ENCODE data around the gene ISG20. TPM values are rescaled to one million over a fixed set of nuclear protein-coding genes. Genes with fewer than 3 reads are reported as not detected.

Gene ISG20
- polyA plus RNA-seq, 4 donors = 0.83 to 1.8 (median 1.3) TPM

GRCh38 chr15:88680241-88681001, 41.6 kb downstream of the ISG20 start:
- no peak for DNase-seq (ENCODE audit: low read depth in 4 of 4, low spot score in 3 of 4)

- DNase-seq (ENCODE audit: low read depth in 4 of 4, low spot score in 3 of 4) = no peak
Observed at GRCh38 chr15:88681610-88682221, 42.9 kb downstream of the ISG20 start.

DNA sequence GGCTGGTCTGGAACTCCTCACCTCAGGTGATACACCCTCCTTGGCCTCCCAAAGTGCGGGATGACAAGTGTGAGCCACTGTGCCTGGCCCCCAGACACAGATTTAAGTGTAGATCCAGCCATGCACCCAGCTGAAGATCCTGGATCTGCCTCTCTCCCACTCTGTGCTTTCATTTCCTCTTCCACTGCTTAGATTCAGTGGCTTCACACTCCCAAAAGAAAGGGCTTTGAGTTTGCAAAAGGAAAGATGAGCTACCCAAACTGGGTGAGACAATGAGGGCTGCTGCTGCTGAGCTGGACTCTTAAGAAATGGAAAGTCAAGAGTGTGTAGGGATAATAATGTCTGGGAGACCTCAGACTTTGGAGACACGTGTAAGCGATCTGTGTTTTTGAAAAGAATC, 45.5 kb downstream of the ISG20 start:
- no peak for DNase-seq (ENCODE audit: low read depth in 4 of 4, low spot score in 3 of 4)

- no peak for DNase-seq (ENCODE audit: low read depth in 4 of 4, low spot score in 3 of 4)
Observed at GRCh38 chr15:88686166-88686565, 47.4 kb downstream of the ISG20 start.

DNA sequence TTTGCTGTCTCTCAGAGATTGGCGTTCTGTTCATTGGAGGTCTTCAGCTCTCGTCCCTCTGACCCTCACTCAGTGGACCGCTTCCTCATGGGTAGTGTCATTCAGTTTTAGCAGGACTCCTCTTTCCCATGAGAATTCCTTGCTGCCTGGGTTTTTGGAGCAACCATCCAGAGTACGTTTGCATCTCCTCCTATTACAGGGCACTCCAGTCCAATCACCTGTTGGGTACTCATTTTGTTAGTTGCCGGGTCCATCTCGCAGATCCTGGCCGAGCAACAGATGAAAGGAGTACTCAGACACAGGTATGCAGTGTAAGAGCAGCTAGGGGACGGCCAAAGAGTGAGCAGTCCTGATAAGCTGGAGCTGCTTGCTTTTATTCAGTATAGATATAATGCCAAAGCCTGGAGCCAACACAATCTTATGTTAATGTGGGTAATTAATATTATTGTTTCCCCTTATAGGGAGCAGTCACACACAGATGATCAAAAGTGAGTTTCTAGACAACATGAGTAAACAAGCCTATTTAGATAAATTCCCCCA, 49.6 kb downstream of the ISG20 start:
- no peak for DNase-seq (ENCODE audit: low read depth in 4 of 4, low spot score in 3 of 4)

DNA sequence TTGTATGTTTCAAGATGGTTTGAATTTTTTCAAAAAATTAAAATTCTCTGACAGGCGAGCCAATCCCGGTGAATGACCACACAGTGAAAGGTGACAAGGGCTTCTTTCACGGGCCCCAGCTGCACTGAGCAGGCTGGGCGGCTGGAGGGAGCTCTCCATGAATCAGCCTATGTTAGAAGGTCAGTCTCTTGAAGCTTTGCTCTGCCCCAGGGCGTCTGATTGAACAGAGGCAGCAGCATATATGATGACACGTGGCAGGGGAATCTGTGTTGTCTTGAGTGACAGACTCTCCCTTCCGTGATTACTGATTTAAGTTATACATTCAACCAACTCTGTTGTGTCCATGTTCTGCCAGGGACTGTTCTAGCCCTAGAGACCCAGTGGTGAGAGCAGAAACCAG, 51.5 kb downstream of the ISG20 start:
- DNase-seq (ENCODE audit: low read depth in 4 of 4, low spot score in 3 of 4) = no peak

- no peak for DNase-seq (ENCODE audit: low read depth in 4 of 4, low spot score in 3 of 4)
Observed at GRCh38 chr15:88693191-88693590, 54.4 kb downstream of the ISG20 start.

- no peak for DNase-seq (ENCODE audit: low read depth in 4 of 4, low spot score in 3 of 4)
Observed at GRCh38 chr15:88695101-88695500, 56.3 kb downstream of the ISG20 start.

DNA sequence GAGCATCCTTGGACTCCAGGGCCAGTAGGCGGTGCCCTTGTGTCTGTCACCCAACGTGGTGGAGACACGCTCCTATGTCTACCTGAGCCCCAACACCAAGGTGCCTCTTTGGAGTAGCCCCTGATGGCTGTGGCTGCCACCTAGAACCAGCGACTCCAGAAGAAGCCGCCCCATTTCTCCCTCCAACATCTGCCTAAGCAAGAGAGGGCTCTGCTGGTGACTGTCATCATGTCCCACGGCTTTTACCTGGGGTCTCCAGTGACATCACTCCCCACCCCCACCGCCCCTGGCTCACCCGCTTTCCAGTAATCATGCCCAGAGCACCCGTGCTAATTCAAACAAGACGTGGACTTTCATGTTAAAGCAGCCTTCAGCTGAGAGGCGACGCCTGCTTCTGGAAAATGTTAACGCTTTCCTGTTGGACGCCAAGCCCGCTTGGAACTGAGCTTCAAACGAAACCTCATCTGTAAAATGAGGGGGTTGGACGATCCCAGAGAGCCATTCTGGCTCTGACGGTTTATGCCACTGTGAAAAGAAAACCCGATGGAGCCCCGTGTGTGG, 57.0 kb downstream of the ISG20 start:
- DNase-seq (ENCODE audit: low read depth in 4 of 4, low spot score in 3 of 4) = no peak

DNA sequence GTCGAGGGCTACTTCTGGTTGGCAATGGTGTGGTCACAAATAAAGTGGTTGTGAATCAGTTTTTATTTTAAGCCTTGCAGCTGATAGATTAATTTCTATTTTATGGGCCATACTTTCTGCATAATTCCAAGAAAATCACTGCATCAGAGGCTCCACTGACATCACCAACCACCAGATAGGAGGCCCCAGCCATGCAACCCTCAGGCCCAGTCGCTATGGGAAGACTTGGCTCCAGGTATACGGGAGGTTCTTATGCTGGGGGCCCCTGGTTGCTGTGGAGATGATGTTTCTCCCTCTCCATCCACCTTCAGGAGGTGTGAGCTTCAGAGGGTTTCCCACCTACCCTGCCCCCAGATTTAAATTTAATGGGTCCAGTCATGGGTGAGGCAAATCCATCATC, 57.4 kb downstream of the ISG20 start:
- no peak for DNase-seq (ENCODE audit: low read depth in 4 of 4, low spot score in 3 of 4)

- no peak for DNase-seq (ENCODE audit: low read depth in 4 of 4, low spot score in 3 of 4)
Observed at GRCh38 chr15:88697276-88697675, 58.5 kb downstream of the ISG20 start.

GRCh38 chr15:88699861-88700260, 61.0 kb downstream of the ISG20 start:
- no peak for DNase-seq (ENCODE audit: low read depth in 4 of 4, low spot score in 3 of 4)

DNA sequence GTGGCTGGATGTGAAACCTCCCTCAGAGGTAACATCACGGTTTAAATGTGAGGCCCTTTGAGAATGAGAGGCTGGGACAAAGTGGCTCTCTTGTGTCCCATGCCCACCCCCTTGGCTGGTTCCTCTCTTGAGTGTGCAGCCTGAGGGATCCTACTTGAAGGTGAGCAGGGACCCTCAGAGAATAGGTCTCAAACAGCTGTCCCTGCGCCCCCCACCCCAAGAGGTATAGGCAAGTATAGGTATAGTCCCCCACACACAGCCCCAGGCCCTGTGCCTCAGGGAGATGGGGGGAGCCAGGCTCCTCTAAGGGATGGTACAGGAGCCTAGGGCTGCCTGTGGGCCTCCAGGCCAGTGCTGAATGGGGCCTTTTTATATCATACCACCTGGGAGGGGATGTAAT, 61.9 kb downstream of the ISG20 start:
- DNase-seq (ENCODE audit: low read depth in 4 of 4, low spot score in 3 of 4) = no peak

DNA sequence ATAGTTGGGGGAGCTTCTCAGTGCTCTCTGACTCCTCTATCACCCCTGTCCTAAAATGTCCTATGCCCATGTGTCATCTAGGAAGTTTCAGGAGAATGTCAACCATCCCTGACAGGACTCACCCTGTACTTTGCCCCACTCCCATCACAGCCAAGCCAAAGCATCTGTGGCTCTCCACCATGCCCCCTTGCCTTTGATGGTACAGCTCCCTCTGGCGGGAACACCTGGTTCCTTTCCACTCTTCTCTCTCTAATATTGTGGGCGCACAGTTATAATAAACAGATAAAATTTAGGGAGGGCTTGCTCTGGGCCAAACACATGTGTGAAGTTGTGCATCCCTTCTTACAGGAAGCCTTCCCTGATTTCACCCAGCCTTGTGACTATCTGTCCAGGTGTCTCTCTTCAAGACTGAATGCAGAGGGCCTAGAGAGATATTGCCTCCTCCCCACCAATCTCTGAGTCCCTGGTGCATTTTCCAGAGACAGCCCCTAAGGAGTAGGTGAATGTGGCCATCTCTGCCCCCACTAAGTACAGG, 62.8 kb downstream of the ISG20 start:
- DNase-seq (ENCODE audit: low read depth in 4 of 4, low spot score in 3 of 4) = no peak

- DNase-seq (ENCODE audit: low read depth in 4 of 4, low spot score in 3 of 4) = no peak
Observed at GRCh38 chr15:88702983-88703382, 64.2 kb downstream of the ISG20 start.

DNA sequence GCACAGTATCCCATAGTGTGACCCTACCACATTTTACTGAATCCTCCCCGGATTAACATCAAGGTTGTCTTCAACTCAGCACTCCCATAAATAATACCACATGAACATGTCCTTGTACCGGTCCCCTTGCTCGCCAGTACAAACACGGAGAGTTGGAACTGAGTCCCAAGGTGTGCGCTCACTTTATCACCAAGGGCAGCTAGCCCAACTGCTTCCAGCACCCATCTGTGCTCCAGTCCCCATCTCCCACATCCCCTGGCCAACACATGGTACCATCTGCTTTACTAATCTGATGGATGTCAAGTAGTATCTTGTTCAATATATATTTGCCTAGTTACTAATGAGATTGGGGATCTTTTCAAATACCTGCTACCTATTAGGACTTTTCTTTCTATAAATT, 64.7 kb downstream of the ISG20 start:
- no peak for DNase-seq (ENCODE audit: low read depth in 4 of 4, low spot score in 3 of 4)

DNA sequence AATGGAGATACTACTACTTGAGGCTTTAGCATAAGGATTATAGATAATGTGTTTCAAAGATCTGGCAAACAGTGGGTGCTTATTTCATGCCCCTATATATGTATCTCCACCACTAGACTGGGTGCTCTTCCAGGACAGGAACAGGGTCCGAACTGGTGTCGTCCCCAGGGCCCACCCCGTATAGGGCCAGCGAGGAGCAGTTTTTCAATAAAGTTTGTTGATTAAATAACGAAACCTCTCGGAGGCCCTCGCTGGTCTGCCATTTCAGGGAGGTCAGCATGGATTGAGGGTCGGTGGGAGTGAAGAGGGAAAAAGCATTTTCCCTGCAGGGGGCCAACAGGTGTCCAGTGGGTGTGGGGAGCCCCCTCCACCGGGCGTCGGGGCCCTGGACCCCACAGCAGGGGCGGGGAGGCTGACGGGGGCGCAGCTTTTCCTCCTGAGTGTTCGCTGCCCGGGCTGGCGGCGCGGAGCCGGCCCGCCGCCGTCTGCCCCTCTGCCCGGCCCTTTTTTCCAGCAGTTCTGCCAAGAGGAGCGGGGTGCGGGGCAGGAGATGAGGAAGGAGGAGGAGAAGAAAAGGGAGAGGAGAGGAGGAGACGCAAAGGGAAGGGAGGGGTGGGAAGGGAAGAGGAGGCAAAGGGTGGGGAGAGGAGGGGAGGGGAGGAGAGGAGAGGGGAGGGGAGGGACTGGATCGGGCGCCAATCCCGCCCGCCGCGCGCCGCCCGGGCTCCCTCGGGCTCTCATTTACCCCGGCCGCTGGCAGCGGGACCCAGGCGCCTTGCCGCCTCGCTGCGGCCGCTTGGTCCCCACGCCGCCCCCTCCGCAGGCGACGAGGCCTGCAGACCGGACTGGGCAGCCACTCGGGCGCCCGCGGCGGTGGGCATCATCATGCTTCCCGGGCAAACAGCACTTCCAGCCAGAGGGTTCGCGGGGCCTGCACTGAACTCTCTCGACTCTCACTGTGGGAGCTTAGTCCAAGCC, 66.3 kb downstream of the ISG20 start:
- DNase-seq (ENCODE audit: low read depth in 4 of 4, low spot score in 3 of 4) = peak in 3 of 4 donors; percentile 23 to 31 (median 25)

DNA sequence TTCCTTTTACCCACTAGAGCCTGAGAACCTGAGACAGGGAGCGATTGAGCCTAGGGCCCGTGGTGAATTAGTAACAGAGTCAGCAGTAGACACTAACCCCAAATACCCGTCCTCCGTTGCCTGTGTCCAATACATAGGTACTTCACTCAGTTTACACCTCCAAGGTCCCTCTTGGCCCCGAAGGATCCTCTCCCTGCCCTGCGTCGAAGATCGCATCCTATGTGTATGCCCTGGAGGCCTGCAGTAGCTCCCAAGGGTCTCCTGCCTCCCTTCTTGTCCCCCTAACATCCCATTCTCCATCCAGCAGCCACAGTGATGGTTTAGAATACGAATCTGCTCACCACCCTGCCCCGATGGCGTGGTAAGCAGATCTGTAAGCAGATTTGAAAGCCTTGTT, 67.0 kb downstream of the ISG20 start:
- no peak for DNase-seq (ENCODE audit: low read depth in 4 of 4, low spot score in 3 of 4)

Data from left renal pelvis (tissue), 4 donors.